Prostate gland (tissue), 2 donors: Measurements from ENCODE around the gene ISG15.

Source experiments
- POLR2A ChIP-seq: fragments of 450-650 bp; IDR thresholded peaks from one replicate; pipeline ENCODE4 v1.6.1; 2016; ENCODE audit warnings: antibody characterized with exemption, mild to moderate bottlenecking
- POLR2AphosphoS5 ChIP-seq: sonication (generic); formaldehyde crosslinking; IDR thresholded peaks from one replicate; pipeline ENCODE4 v1.6.1; 2017; ENCODE audit warnings: antibody characterized with exemption
- TF ChIP-seq, protein P1 (sequence below), 4 experiments: fragments of 200-600 bp in 2 of 4; fragments of 450-650 bp in 2 of 4; sonication (generic) in 2 of 4; IDR thresholded peaks; 1 replicate in 3 of 4; 2 replicates in 1 of 4; pipeline ENCODE4 v1.5.1; 2016 to 2019; ENCODE audit warnings: antibody characterized with exemption in 4 of 4, mild to moderate bottlenecking in 2 of 4, moderate library complexity in 2 of 4

DNA sequence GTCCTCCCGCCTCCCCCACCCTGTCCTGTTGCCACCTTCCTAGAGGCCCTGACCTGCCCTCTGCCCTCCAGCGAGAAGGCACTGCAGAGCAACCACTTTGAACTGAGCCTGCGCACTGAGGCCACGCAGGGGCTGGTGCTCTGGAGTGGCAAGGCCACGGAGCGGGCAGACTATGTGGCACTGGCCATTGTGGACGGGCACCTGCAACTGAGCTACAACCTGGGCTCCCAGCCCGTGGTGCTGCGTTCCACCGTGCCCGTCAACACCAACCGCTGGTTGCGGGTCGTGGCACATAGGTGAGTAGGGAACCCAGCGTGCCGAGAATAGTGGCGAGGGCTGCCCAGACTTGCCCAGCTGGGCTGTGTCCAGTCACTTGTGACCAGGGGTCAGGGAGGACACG lies 40.4 kb downstream of the ISG15 start:
- TF ChIP-seq, protein P1, sequence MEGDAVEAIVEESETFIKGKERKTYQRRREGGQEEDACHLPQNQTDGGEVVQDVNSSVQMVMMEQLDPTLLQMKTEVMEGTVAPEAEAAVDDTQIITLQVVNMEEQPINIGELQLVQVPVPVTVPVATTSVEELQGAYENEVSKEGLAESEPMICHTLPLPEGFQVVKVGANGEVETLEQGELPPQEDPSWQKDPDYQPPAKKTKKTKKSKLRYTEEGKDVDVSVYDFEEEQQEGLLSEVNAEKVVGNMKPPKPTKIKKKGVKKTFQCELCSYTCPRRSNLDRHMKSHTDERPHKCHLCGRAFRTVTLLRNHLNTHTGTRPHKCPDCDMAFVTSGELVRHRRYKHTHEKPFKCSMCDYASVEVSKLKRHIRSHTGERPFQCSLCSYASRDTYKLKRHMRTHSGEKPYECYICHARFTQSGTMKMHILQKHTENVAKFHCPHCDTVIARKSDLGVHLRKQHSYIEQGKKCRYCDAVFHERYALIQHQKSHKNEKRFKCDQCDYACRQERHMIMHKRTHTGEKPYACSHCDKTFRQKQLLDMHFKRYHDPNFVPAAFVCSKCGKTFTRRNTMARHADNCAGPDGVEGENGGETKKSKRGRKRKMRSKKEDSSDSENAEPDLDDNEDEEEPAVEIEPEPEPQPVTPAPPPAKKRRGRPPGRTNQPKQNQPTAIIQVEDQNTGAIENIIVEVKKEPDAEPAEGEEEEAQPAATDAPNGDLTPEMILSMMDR (IDR thresholded peaks at IDR 0.05), result no peak
- no peak for TF ChIP-seq POLR2A
- TF ChIP-seq POLR2AphosphoS5, result no peak
